H9 (cell line): ENCODE results near the gene ARID3C. TPM values are rescaled to one million over a fixed set of nuclear protein-coding genes. Genes with fewer than 3 reads are reported as not detected.

ENCODE experiments used
- DNase-seq: peaks from one replicate; pipeline ENCODE4 v3.0.0-alpha.2; 2017
- H2AFZ ChIP-seq: one replicate; pipeline ENCODE4 v1.6.1; 2013; ENCODE audit warnings: mild to moderate bottlenecking, low read length, control low read depth, moderate library complexity
- H2AK5ac ChIP-seq: 2 replicates; pipeline ENCODE4 v1.6.1; 2013; ENCODE audit warnings: low read length, control low read depth, mixed read lengths; ENCODE audit not compliant: insufficient read length
- H2BK120ac ChIP-seq: one replicate; pipeline ENCODE4 v1.6.1; 2013; ENCODE audit warnings: low read depth, mild to moderate bottlenecking, low read length, control low read depth, inconsistent platforms; ENCODE audit not compliant: poor library complexity, severe bottlenecking
- H2BK12ac ChIP-seq: 2 replicates; pipeline ENCODE4 v1.6.1; 2013; ENCODE audit warnings: low read length, control low read depth, mixed read lengths, low read depth; ENCODE audit not compliant: insufficient read length
- H2BK15ac ChIP-seq: 2 replicates; pipeline ENCODE4 v1.6.1; 2013; ENCODE audit warnings: low read depth, low read length, control low read depth
- H2BK20ac ChIP-seq: one replicate; pipeline ENCODE4 v1.6.1; 2013; ENCODE audit warnings: low read depth, mild to moderate bottlenecking, low read length, control low read depth, inconsistent platforms; ENCODE audit not compliant: poor library complexity, severe bottlenecking
- H2BK5ac ChIP-seq: 2 replicates; pipeline ENCODE4 v1.6.1; 2013; ENCODE audit warnings: low read length, control low read depth, mixed read lengths; ENCODE audit not compliant: insufficient read length
- H3K14ac ChIP-seq: 2 replicates; pipeline ENCODE4 v1.6.1; 2013; ENCODE audit warnings: low read length, control low read depth; ENCODE audit not compliant: insufficient read depth
- H3K18ac ChIP-seq: 2 replicates; pipeline ENCODE4 v1.6.1; 2013; ENCODE audit warnings: low read depth, mild to moderate bottlenecking, mixed read lengths, low read length, control low read depth; ENCODE audit not compliant: insufficient read length
- H3K23ac ChIP-seq: 2 replicates; pipeline ENCODE4 v1.6.1; 2013; ENCODE audit warnings: low read length, control low read depth, mixed read lengths, low read depth; ENCODE audit not compliant: insufficient read length
- H3K23me2 ChIP-seq: 2 replicates; pipeline ENCODE4 v1.6.1; 2013; ENCODE audit warnings: low read depth, mild to moderate bottlenecking, mixed read lengths, low read length, control low read depth; ENCODE audit not compliant: insufficient read length, poor library complexity, severe bottlenecking
- H3K27ac ChIP-seq: 2 replicates; pipeline ENCODE4 v1.5.1; 2013; ENCODE audit warnings: low read length, control low read depth, mixed read lengths, low read depth; ENCODE audit not compliant: insufficient read length
- H3K27me3 ChIP-seq: 2 replicates; pipeline ENCODE4 v1.6.1; 2013; ENCODE audit warnings: low read length, control low read depth, inconsistent platforms; ENCODE audit not compliant: insufficient read depth
- H3K4ac ChIP-seq: 2 replicates; pipeline ENCODE4 v1.6.1; 2013; ENCODE audit warnings: low read depth, mild to moderate bottlenecking, control low read depth, inconsistent platforms, low read length, moderate library complexity
- H3K4me1 ChIP-seq: 2 replicates; pipeline ENCODE4 v1.6.1; 2013; ENCODE audit warnings: low read length, control low read depth, inconsistent platforms; ENCODE audit not compliant: insufficient read depth
- H3K4me2 ChIP-seq: 2 replicates; pipeline ENCODE4 v1.6.1; 2013; ENCODE audit warnings: low read length, control low read depth, mixed read lengths; ENCODE audit not compliant: insufficient read length, insufficient read depth
- H3K56ac ChIP-seq: 2 replicates; pipeline ENCODE4 v1.6.1; 2013; ENCODE audit warnings: low read depth, mild to moderate bottlenecking, mixed read lengths, low read length, control low read depth; ENCODE audit not compliant: insufficient read length
- H3K79me1 ChIP-seq: 2 replicates; pipeline ENCODE4 v1.6.1; 2013; ENCODE audit warnings: low read depth, mild to moderate bottlenecking, moderate library complexity, low read length, control low read depth, inconsistent platforms; ENCODE audit not compliant: insufficient read depth, poor library complexity, severe bottlenecking
- H3K79me2 ChIP-seq: 2 replicates; pipeline ENCODE4 v1.6.1; 2013; ENCODE audit warnings: low read length, control low read depth, inconsistent platforms; ENCODE audit not compliant: insufficient read depth
- H3K9ac ChIP-seq: 2 replicates; pipeline ENCODE4 v1.6.1; 2013; ENCODE audit warnings: low read length, control low read depth, mixed read lengths; ENCODE audit not compliant: insufficient read length; ENCODE audit errors: extremely low read depth
- H3K9me3 ChIP-seq: one replicate; pipeline ENCODE4 v1.6.1; 2013; ENCODE audit warnings: low read depth, low read length, inconsistent platforms; ENCODE audit not compliant: control insufficient read depth
- H3T11ph ChIP-seq: one replicate; pipeline ENCODE4 v1.6.1; 2013; ENCODE audit warnings: mild to moderate bottlenecking, low read length, control low read depth, inconsistent platforms
- H4K20me1 ChIP-seq: one replicate; pipeline ENCODE4 v1.6.1; 2013; ENCODE audit not compliant: control insufficient read depth, insufficient read length, insufficient read depth
- H4K5ac ChIP-seq: 2 replicates; pipeline ENCODE4 v1.6.1; 2013; ENCODE audit warnings: low read depth, mild to moderate bottlenecking, mixed read lengths, low read length, control low read depth; ENCODE audit not compliant: insufficient read length
- H4K8ac ChIP-seq: replicated peaks from 2 replicates; pipeline ENCODE4 v1.6.1; 2013; ENCODE audit warnings: low read length, control low read depth, mixed read lengths, low read depth; ENCODE audit not compliant: insufficient read length
- H4K91ac ChIP-seq: 2 replicates; pipeline ENCODE4 v1.6.1; 2013; ENCODE audit warnings: low read depth, mild to moderate bottlenecking, moderate library complexity, mixed read lengths, low read length, control low read depth; ENCODE audit not compliant: insufficient read length
- H3K27ac Mint-ChIP-seq, 3 experiments: 2 replicates in 2 of 3; 3 replicates in 1 of 3; pipeline ENCODE4 v1.8.0; 2020 to 2021; ENCODE audit warnings: mixed read lengths in 3 of 3, mild to moderate bottlenecking in 1 of 3, moderate library complexity in 1 of 3
- H3K27me3 Mint-ChIP-seq: 2 replicates; pipeline ENCODE4 v1.8.0; 2021; ENCODE audit warnings: low read depth, mild to moderate bottlenecking, moderate library complexity, mixed read lengths
- H3K36me3 Mint-ChIP-seq, 3 experiments: 2 replicates in 2 of 3; 3 replicates in 1 of 3; pipeline ENCODE4 v1.8.0; 2020 to 2021; ENCODE audit warnings: low read depth in 3 of 3, mixed read lengths in 3 of 3; ENCODE audit not compliant: insufficient read depth in 1 of 3
- H3K4me1 Mint-ChIP-seq, 2 experiments: 2 replicates each; pipeline ENCODE4 v1.8.0; 2020; ENCODE audit warnings: mixed read lengths in 2 of 2
- H3K4me3 Mint-ChIP-seq, 2 experiments: 2 replicates in 1 of 2; 3 replicates in 1 of 2; pipeline ENCODE4 v1.8.0; 2020 to 2021; ENCODE audit warnings: mild to moderate bottlenecking in 2 of 2, mixed read lengths in 2 of 2, moderate library complexity in 1 of 2
- H3K9me3 Mint-ChIP-seq, 2 experiments: 2 replicates in 1 of 2; 3 replicates in 1 of 2; pipeline ENCODE4 v1.8.0; 2020; ENCODE audit warnings: mild to moderate bottlenecking in 2 of 2, mixed read lengths in 2 of 2, moderate library complexity in 1 of 2
- CTCF ChIP-seq: fragments of 200-600 bp; sonication (generic); conservative IDR thresholded peaks from 3 replicates; pipeline ENCODE4 v1.8.0; 2021; ENCODE audit warnings: antibody characterized with exemption, mild to moderate bottlenecking
- WGBS: extraction: QIAGEN DNeasy Blood & Tissue Kit; methylation state at CpG from one replicate; pipeline ENCODE4 v1.1.7; 2013; ENCODE audit warnings: missing lambda C conversion rate, low lambda C conversion rate, mixed read lengths; ENCODE audit not compliant: insufficient read length; ENCODE audit errors: extremely low coverage; 5-methylcytosine and 5-hydroxymethylcytosine counted together
- total RNA-seq: library from RNA; stranded (reverse); gene quantifications from 2 replicates; pipeline ENCODE4 v1.2.1, GENCODE V29; 2021

Gene ARID3C
- total RNA-seq, 1 experiment from 2014 or later: not detected

- Histone ChIP-seq H3K9me3 (no peaks in the 10 kb centered on the region), H4K8ac (no peak overlapping the region), H3K79me1 (no peaks in the 10 kb centered on the region), H3T11ph (no peak overlapping the region), H3K4ac (no peak overlapping the region), H3K18ac (no peak overlapping the region), H2AFZ (no peak overlapping the region), H3K4me2 (peak overlapping the region; percentile 47), H4K20me1 (peaks cover 4% of the 10 kb centered on the region), H3K27me3 (peaks cover 66% of the 10 kb centered on the region), H3K56ac (no peak overlapping the region), H3K23ac (no peak overlapping the region), H2BK20ac (no peak overlapping the region), H2BK120ac (no peak overlapping the region), H2AK5ac (no peak overlapping the region), H4K91ac (no peak overlapping the region), H3K27ac (no peak overlapping the region), H3K79me2 (no peaks in the 10 kb centered on the region), H2BK15ac (no peak overlapping the region), H3K14ac (no peak overlapping the region), H3K23me2 (peaks cover 21% of the 10 kb centered on the region), H2BK5ac (no peak overlapping the region), H4K5ac (no peak overlapping the region), H3K9ac (no peak overlapping the region), H3K4me1 (peaks cover 5% of the 10 kb centered on the region; the same call in 1 of the 2 replicates), H2BK12ac (no peak overlapping the region)
- Mint-ChIP-seq H3K4me1 (peaks cover 23 to 40% of the 10 kb centered on the region in 2 experiments), H3K27ac (no peak overlapping the region), H3K4me3 (peak overlapping the region; percentile 69 to 90; a peak in 4 of 5 replicates), H3K9me3 (no peaks in the 10 kb centered on the region; a peak in 2 of 5 replicates), H3K36me3 (peaks cover 0 to 2% (median 0%) of the 10 kb centered on the region in 3 experiments; a peak in 1 of 7 replicates), H3K27me3 (peaks cover 94% of the 10 kb centered on the region)
- peak; percentile 89 for DNase-seq
- no CpG with 5 or more reads among the region's 60 CpGs for WGBS
- peak; percentile 96 for TF ChIP-seq CTCF
Observed at GRCh38 chr9:34591248-34591916, 37.5 kb downstream of the ARID3C start.
